Endodermal cell (in vitro differentiated cells): ENCODE data around the gene MINDY4. TPM values are rescaled to one million over a fixed set of nuclear protein-coding genes. Genes with fewer than 3 reads are reported as not detected.

Experiments
- DNase-seq: peaks from one replicate; pipeline ENCODE4 v3.0.0-alpha.2; 2017
- H3K27ac ChIP-seq: 2 replicates; pipeline ENCODE4 v1.5.1; 2013; ENCODE audit warnings: mild to moderate bottlenecking, low read depth, low read length, moderate library complexity
- H3K27me3 ChIP-seq: 2 replicates; pipeline ENCODE4 v1.6.1; 2013; ENCODE audit warnings: mild to moderate bottlenecking, low read length, moderate library complexity; ENCODE audit not compliant: insufficient read depth, control insufficient read depth, poor library complexity, severe bottlenecking
- H3K36me3 ChIP-seq: 2 replicates; pipeline ENCODE4 v1.7.0; 2013; ENCODE audit warnings: mild to moderate bottlenecking, low read length, moderate library complexity; ENCODE audit not compliant: control insufficient read depth, insufficient read depth
- H3K4me1 ChIP-seq: one replicate; pipeline ENCODE4 v1.7.0; 2013; ENCODE audit warnings: low read length; ENCODE audit not compliant: control insufficient read depth, insufficient read depth
- H3K4me3 ChIP-seq: 2 replicates; pipeline ENCODE4 v1.5.1; 2013; ENCODE audit warnings: mild to moderate bottlenecking, low read length, moderate library complexity
- H3K9ac ChIP-seq: 2 replicates; pipeline ENCODE4 v1.6.1; 2013; ENCODE audit warnings: mild to moderate bottlenecking, low read length, moderate library complexity; ENCODE audit not compliant: poor library complexity, severe bottlenecking; ENCODE audit errors: extremely low read depth
- H3K9me3 ChIP-seq: 2 replicates; pipeline ENCODE4 v1.6.1; 2013; ENCODE audit warnings: mild to moderate bottlenecking, low read length, moderate library complexity; ENCODE audit not compliant: control insufficient read depth
- H3K27ac Mint-ChIP-seq: 2 replicates; pipeline ENCODE4 v1.8.0; 2020; ENCODE audit warnings: mixed read lengths
- H3K27me3 Mint-ChIP-seq: 2 replicates; pipeline ENCODE4 v1.8.0; 2021; ENCODE audit warnings: mild to moderate bottlenecking, mixed read lengths; ENCODE audit not compliant: insufficient read depth
- H3K36me3 Mint-ChIP-seq: 2 replicates; pipeline ENCODE4 v1.8.0; 2020; ENCODE audit warnings: low read depth, mixed read lengths
- H3K4me1 Mint-ChIP-seq: 2 replicates; pipeline ENCODE4 v1.8.0; 2020; ENCODE audit warnings: mixed read lengths
- H3K4me3 Mint-ChIP-seq: 2 replicates; pipeline ENCODE4 v1.8.0; 2020; ENCODE audit warnings: mild to moderate bottlenecking, moderate library complexity, mixed read lengths
- H3K9me3 Mint-ChIP-seq: 2 replicates; pipeline ENCODE4 v1.8.0; 2020; ENCODE audit warnings: mild to moderate bottlenecking, mixed read lengths
- CTCF ChIP-seq: fragments of 200-600 bp; sonication (generic); conservative IDR thresholded peaks from 2 replicates; pipeline ENCODE4 v1.5.0; 2021; ENCODE audit warnings: antibody characterized with exemption, mild to moderate bottlenecking
- WGBS, 2 experiments: methylation state at CpG; one replicate each; pipeline versions ENCODE4 v1.1.5 to v1.1.7; 2013; ENCODE audit warnings: missing lambda C conversion rate in 2 of 2, mixed read lengths in 1 of 2; ENCODE audit not compliant: insufficient coverage in 1 of 2, insufficient read length in 1 of 2; 5-methylcytosine and 5-hydroxymethylcytosine counted together
- total RNA-seq, 2 donors: library from RNA; stranded (reverse); fragmentation: NEBNext Ultra II Directional in 1 of 2; extraction: Animal tissue kit (Norgen Biotek cat#: 25700) in 1 of 2; gene quantifications; 2 replicates in 1 of 2; 3 replicates in 1 of 2; pipeline ENCODE4 v1.2.1, GENCODE V29; 2021

The MINDY4 gene
- total RNA-seq, 2 donors from 2014 or later: 7.2 to 8.1 TPM

- H3K36me3 ChIP-seq: no peaks in the 10 kb centered on the region
- no peaks in the 10 kb centered on the region for H3K9me3 ChIP-seq
- peaks cover 4% of the 10 kb centered on the region for H3K4me1 Mint-ChIP-seq
- H3K27me3 Mint-ChIP-seq: no peaks in the 10 kb centered on the region
- no peak for DNase-seq
- H3K9ac ChIP-seq: no peak overlapping the region
- no peak overlapping the region for H3K4me3 Mint-ChIP-seq
- no peaks in the 10 kb centered on the region for H3K27me3 ChIP-seq
- no peak for TF ChIP-seq CTCF
- no peak overlapping the region for H3K27ac ChIP-seq
- no peak overlapping the region for H3K27ac Mint-ChIP-seq
- WGBS, 2 experiments: 86 to 100% methylated on average over 3 of the region's 3 CpGs
- no peak overlapping the region for H3K4me3 ChIP-seq
- no peaks in the 10 kb centered on the region for H3K9me3 Mint-ChIP-seq
- no peaks in the 10 kb centered on the region for H3K4me1 ChIP-seq
- H3K36me3 Mint-ChIP-seq: no peaks in the 10 kb centered on the region
These were observed 73.7 kb downstream of the MINDY4 start for GRCh38 chr7:30844916-30845315.

GRCh38 chr7:30845426-30846135, 74.4 kb downstream of the MINDY4 start:
- H3K27me3 ChIP-seq: no peaks in the 10 kb centered on the region
- TF ChIP-seq CTCF: no peak
- H3K9me3 Mint-ChIP-seq: no peaks in the 10 kb centered on the region
- no peak for DNase-seq
- H3K36me3 ChIP-seq: no peaks in the 10 kb centered on the region
- H3K4me3 Mint-ChIP-seq: no peak overlapping the region
- WGBS, 2 experiments: 92 to 93% methylated on average over 11 to 15 of the region's 15 CpGs
- H3K9me3 ChIP-seq: no peaks in the 10 kb centered on the region
- H3K9ac ChIP-seq: no peak overlapping the region
- H3K4me1 Mint-ChIP-seq: peaks cover 4% of the 10 kb centered on the region
- no peak overlapping the region for H3K27ac Mint-ChIP-seq
- no peaks in the 10 kb centered on the region for H3K4me1 ChIP-seq
- no peaks in the 10 kb centered on the region for H3K36me3 Mint-ChIP-seq
- H3K27me3 Mint-ChIP-seq: no peaks in the 10 kb centered on the region
- no peak overlapping the region for H3K4me3 ChIP-seq
- no peak overlapping the region for H3K27ac ChIP-seq

GRCh38 chr7:30846378-30846777, 75.2 kb downstream of the MINDY4 start:
- H3K9ac ChIP-seq: no peak overlapping the region
- Mint-ChIP-seq H3K4me1 (peaks cover 4% of the 10 kb centered on the region), H3K27me3 (no peaks in the 10 kb centered on the region), H3K36me3 (no peaks in the 10 kb centered on the region), H3K27ac (no peak overlapping the region), H3K9me3 (no peaks in the 10 kb centered on the region), H3K4me3 (no peak overlapping the region)
- no peaks in the 10 kb centered on the region for H3K36me3 ChIP-seq
- no peak overlapping the region for H3K27ac ChIP-seq
- no peak for TF ChIP-seq CTCF
- no peaks in the 10 kb centered on the region for H3K9me3 ChIP-seq
- no peaks in the 10 kb centered on the region for H3K4me1 ChIP-seq
- no peak overlapping the region for H3K4me3 ChIP-seq
- no peaks in the 10 kb centered on the region for H3K27me3 ChIP-seq
- DNase-seq: no peak
- 93 to 96% methylated on average over 5 to 6 of the region's 6 CpGs for WGBS, 2 experiments
